Caco-2 (cell line): ENCODE data around the gene LY6G6C. TPM values are rescaled to one million over a fixed set of nuclear protein-coding genes. Genes with fewer than 3 reads are reported as not detected.
A peak's percentile ranks its signal among the peaks of the same experiment; 100 is the strongest.

Source experiments
- BruUV-seq: library from RNA; stranded (reverse); fragments of 400-500 nt; replicated peaks from 2 replicates; lab custom pipeline; 2021; lab: Mats Ljungman, UMichigan
- CTCF ChIA-PET: fragments of 300-600 bp; sonication (Branson Sonifier 250); formaldehyde crosslinking; loops from one replicate; lab custom pipeline; 2022; ENCODE audit warnings: antibody characterized with exemption; lab: Charles Lee
- POLR2A ChIA-PET: fragments of 300-600 bp; sonication (Branson Sonifier 250); formaldehyde crosslinking; loops from one replicate; lab custom pipeline; 2022; ENCODE audit warnings: antibody characterized with exemption; lab: Charles Lee
- DNase-seq, 2 experiments: peaks; one replicate each; pipeline versions ENCODE4 v3.0.0 to v3.0.0-alpha.2; 2020 to 2022
- H3K27me3 ChIP-seq: replicated peaks from 2 replicates; pipeline ENCODE4 v1.6.0; 2011; ENCODE audit warnings: low read length; ENCODE audit not compliant: control insufficient read depth, insufficient read depth
- H3K36me3 ChIP-seq: 2 replicates; pipeline ENCODE4 v1.5.1; 2011; ENCODE audit warnings: low read length; ENCODE audit not compliant: control insufficient read depth, insufficient read depth
- H3K4me1 ChIP-seq: fragments of 250-450 bp; sonication (Bioruptor Pico); 2 replicates; pipeline ENCODE4 v1.5.1; 2020; ENCODE audit warnings: mild to moderate bottlenecking
- H3K4me3 ChIP-seq: 2 replicates; pipeline ENCODE4 v1.5.1; 2011; ENCODE audit warnings: low read depth, mild to moderate bottlenecking, control low read depth, low read length
- H3K9me3 ChIP-seq: fragments of 250-450 bp; sonication (Bioruptor Pico); 2 replicates; pipeline ENCODE4 v1.5.1; 2020; ENCODE audit warnings: mild to moderate bottlenecking, moderate library complexity
- H3K27ac Mint-ChIP-seq: one replicate; pipeline ENCODE4 v1.8.0; 2022; ENCODE audit warnings: mixed read lengths; ENCODE audit not compliant: unreplicated experiment
- H3K27me3 Mint-ChIP-seq: one replicate; pipeline ENCODE4 v1.8.0; 2022; ENCODE audit warnings: mixed read lengths; ENCODE audit not compliant: insufficient read depth, unreplicated experiment
- H3K36me3 Mint-ChIP-seq: one replicate; pipeline ENCODE4 v1.8.0; 2022; ENCODE audit warnings: mild to moderate bottlenecking, mixed read lengths; ENCODE audit not compliant: insufficient read depth, unreplicated experiment
- H3K4me1 Mint-ChIP-seq: one replicate; pipeline ENCODE4 v1.8.0; 2022; ENCODE audit warnings: low read depth, mixed read lengths; ENCODE audit not compliant: unreplicated experiment
- H3K4me3 Mint-ChIP-seq: one replicate; pipeline ENCODE4 v1.8.0; 2022; ENCODE audit warnings: mild to moderate bottlenecking, moderate library complexity, mixed read lengths; ENCODE audit not compliant: unreplicated experiment
- H3K9me3 Mint-ChIP-seq: one replicate; pipeline ENCODE4 v1.8.0; 2022; ENCODE audit warnings: mixed read lengths; ENCODE audit not compliant: unreplicated experiment
- CTCF ChIP-seq, 2 experiments: fragments of 200-600 bp in 1 of 2; IDR thresholded peaks; 1 replicate in 1 of 2; 2 replicates in 1 of 2; pipeline versions ENCODE4 v1.5.1 to v1.8.0; 2011 to 2022; ENCODE audit warnings: antibody characterized with exemption in 1 of 2, control low read depth in 1 of 2, inconsistent platforms in 1 of 2, low read depth in 1 of 2, low read length in 1 of 2, mild to moderate bottlenecking in 1 of 2, moderate library complexity in 1 of 2; ENCODE audit not compliant: insufficient read depth in 1 of 2, severe bottlenecking in 1 of 2, unreplicated experiment in 1 of 2
- intact Hi-C: fragments of 100-400 bp; cut with micrococcal nuclease; formaldehyde crosslinking; loops from one replicate; pipeline ENCODE4 v1.10.0; 2022; ENCODE audit not compliant: unreplicated experiment
- total RNA-seq: library from RNA; stranded (reverse); gene quantifications from 2 replicates; pipeline ENCODE4 v1.2.3, GENCODE V29; 2022

LY6G6C gene
- total RNA-seq, 1 experiment from 2014 or later = 0.88 TPM

GRCh38 chr6:31713991-31714684 lies 7.4 kb downstream of the LY6G6C start:
- 0 out of 2 replicates have a peak overlapping the region, but pooled peaks have one; percentile 5 for H3K4me3 ChIP-seq
- intact Hi-C loops = no loop called here
- no peaks in the 10 kb centered on the region for H3K9me3 ChIP-seq
- peaks cover 50% of the 10 kb centered on the region for H3K4me1 Mint-ChIP-seq
- peak overlapping the region; percentile 65 for H3K4me3 Mint-ChIP-seq
- no peak for TF ChIP-seq CTCF (IDR thresholded peaks at IDR 0.05; ENCODE audit: insufficient read depth in 1 of 2, low read depth in 1 of 2, low read length in 1 of 2, severe bottlenecking in 1 of 2, unreplicated experiment in 1 of 2)
- H3K27me3 ChIP-seq = no peaks in the 10 kb centered on the region
- peaks cover 5% of the 10 kb centered on the region for H3K36me3 Mint-ChIP-seq
- POLR2A ChIA-PET = interaction anchor here (0.8 to 1.9 kb wide), 6 partner anchors 11 to 149 kb away, joined by 3 to 11 read pairs (median 6); partner anchors contain the start of genes ABHD16A, CLIC1, HSPA1B and NEU1
- peak; percentile 52 to 77 for DNase-seq
- no peaks in the 10 kb centered on the region for H3K9me3 Mint-ChIP-seq
- H3K27ac Mint-ChIP-seq = peak overlapping the region; percentile 98
- no TSS peak for BruUV-seq
- peaks cover 44% of the 10 kb centered on the region for H3K4me1 ChIP-seq
- no peaks in the 10 kb centered on the region for H3K27me3 Mint-ChIP-seq
- no peaks in the 10 kb centered on the region for H3K36me3 ChIP-seq
- CTCF ChIA-PET = interaction anchor here (0.7 to 1.7 kb wide), 5 partner anchors 15 to 93 kb away, joined by 3 to 6 read pairs (median 4); partner anchors contain the start of genes DDAH2 and LSM2

- no TSS peak for BruUV-seq
- TF ChIP-seq CTCF (IDR thresholded peaks at IDR 0.05; ENCODE audit: insufficient read depth in 1 of 2, low read depth in 1 of 2, low read length in 1 of 2, severe bottlenecking in 1 of 2, unreplicated experiment in 1 of 2) = no peak
- no peaks in the 10 kb centered on the region for H3K36me3 ChIP-seq
- H3K27me3 ChIP-seq = no peaks in the 10 kb centered on the region
- no peak for DNase-seq
- ChIA-PET CTCF (interaction anchor here (1.0 to 1.7 kb wide), 4 partner anchors 16 to 93 kb away, joined by 3 to 6 read pairs (median 4); partner anchors contain the start of genes DDAH2 and LSM2), POLR2A (interaction anchor here (0.9 to 1.9 kb wide), 3 partner anchors 10 to 149 kb away, joined by 5 to 11 read pairs (median 7); partner anchors contain the start of genes ABHD16A and NEU1)
- H3K4me3 Mint-ChIP-seq = peak overlapping the region; percentile 65
- no peaks in the 10 kb centered on the region for H3K9me3 Mint-ChIP-seq
- peaks cover 38% of the 10 kb centered on the region for H3K4me1 ChIP-seq
- no peaks in the 10 kb centered on the region for H3K27me3 Mint-ChIP-seq
- peak overlapping the region; percentile 98 for H3K27ac Mint-ChIP-seq
- H3K36me3 Mint-ChIP-seq = peaks cover 5% of the 10 kb centered on the region
- intact Hi-C loops = no loop called here
- H3K4me1 Mint-ChIP-seq = peaks cover 44% of the 10 kb centered on the region
- no peak overlapping the region for H3K4me3 ChIP-seq
- no peaks in the 10 kb centered on the region for H3K9me3 ChIP-seq
Measured at GRCh38 chr6:31713465-31713864, 8.1 kb downstream of the LY6G6C start.

GRCh38 chr6:31712296-31712695 lies 9.2 kb downstream of the LY6G6C start:
- no peak for DNase-seq
- Mint-ChIP-seq H3K9me3 (no peaks in the 10 kb centered on the region), H3K27me3 (no peaks in the 10 kb centered on the region), H3K36me3 (peaks cover 5% of the 10 kb centered on the region), H3K27ac (peak overlapping the region; percentile 47), H3K4me1 (peaks cover 32% of the 10 kb centered on the region), H3K4me3 (peak overlapping the region; percentile 34)
- ChIA-PET POLR2A (no interaction called here), CTCF (interaction anchor here (1.0 kb wide), 1 partner anchor 57 kb away, joined by 3 read pairs; no protein-coding TSS in a partner anchor)
- TF ChIP-seq CTCF (IDR thresholded peaks at IDR 0.05; ENCODE audit: insufficient read depth in 1 of 2, low read depth in 1 of 2, low read length in 1 of 2, severe bottlenecking in 1 of 2, unreplicated experiment in 1 of 2) = no peak
- intact Hi-C loops = no loop called here
- Histone ChIP-seq H3K9me3 (no peaks in the 10 kb centered on the region), H3K27me3 (no peaks in the 10 kb centered on the region), H3K4me3 (no peak overlapping the region), H3K4me1 (peaks cover 26% of the 10 kb centered on the region), H3K36me3 (no peaks in the 10 kb centered on the region)
- no TSS peak for BruUV-seq
